ENCODE data around the gene CDS2. TPM values are rescaled to one million over a fixed set of nuclear protein-coding genes. Genes with fewer than 3 reads are reported as not detected.

The CDS2 gene
- total and polyA plus RNA-seq, 2 of the 13 experiments (the other 11 are each of a cell fraction or from before 2014, with no cell fraction given): 81.3 to 153 TPM

GRCh38 chr20:5181958-5182357 lies 55.1 kb downstream of the CDS2 start:
- POLR2A ChIA-PET: interaction anchor here (2.6 to 3.0 kb wide), 2 partner anchors 55 to 62 kb away, joined by 11 to 14 read pairs; partner anchors contain the start of genes CDS2 and PCNA
- Histone ChIP-seq H3K9me3 (ENCODE audit: low read length) (no peaks in the 10 kb centered on the region), H3K4me2 (ENCODE audit: low read depth, low read length) (no peak overlapping the region), H4K20me1 (ENCODE audit: insufficient read depth, low read length) (no peaks in the 10 kb centered on the region), H3K4me1 (ENCODE audit: insufficient read depth, low read length) (peaks cover 27% of the 10 kb centered on the region), H3K79me2 (ENCODE audit: insufficient read depth, low read length) (no peaks in the 10 kb centered on the region), H2AFZ (ENCODE audit: low read length) (no peak overlapping the region), H3K27ac (ENCODE audit: extremely low read length, insufficient read depth, low read length) (no peak overlapping the region), H3K9ac (ENCODE audit: insufficient read depth, low read depth, low read length) (no peak overlapping the region), H3K36me3 (replicated peaks in 1 of 2; ENCODE audit: control insufficient read depth in 1 of 2, insufficient read depth in 2 of 2, low read length in 2 of 2) (peaks cover 35 to 92% of the 10 kb centered on the region in 2 experiments), H3K4me3 (replicated peaks in 1 of 3; ENCODE audit: insufficient read depth in 1 of 3, low read depth in 2 of 3, low read length in 3 of 3) (no peak overlapping the region), H3K27me3 (ENCODE audit: control insufficient read depth in 1 of 2, insufficient read depth in 2 of 2, low read length in 2 of 2) (no peaks in the 10 kb centered on the region)
- CTCF ChIA-PET (ENCODE audit: low intra/inter-chr PET ratio, low total read pairs): no interaction called here
- ATAC-seq: no peak
- intact Hi-C loops (cut with micrococcal nuclease; ENCODE audit: unreplicated experiment) (no loop called here), in situ Hi-C loops (cut with HindIII; ENCODE audit: extremely low pct_ligation_motif_present, low pct_unique_long_range_greater_than_20kb) (no loop called here)
- FAIRE-seq: no peak
- BruUV-seq (replicated peaks): no TSS peak
- no peak for DNase-seq (ENCODE audit: low spot score)
- peak; percentile 95 for TF ChIP-seq ZBTB40 (IDR thresholded peaks at IDR 0.05)
- TF ChIP-seq ZBTB40 (CRISPR knock-in tag; IDR thresholded peaks at IDR 0.05): peak; percentile 99
- TF ChIP-seq PLSCR1 (CRISPR knock-in tag; IDR thresholded peaks at IDR 0.05; ENCODE audit: borderline replicate concordance): no peak

Measured in HepG2 (cell line).